ENCODE data around the gene LYPD5.
A peak's percentile ranks its signal among the peaks of the same experiment; 100 is the strongest.
"Not testable (repeated sequence)": the region's sequence is repeated elsewhere in the genome, so short reads cannot be mapped to it uniquely, and the experiment has no call there.

LYPD5 gene

GRCh38 chr19:43777163-43777695 is 25.0 kb downstream of the LYPD5 start:
- no peak for DNase-seq (ENCODE audit: low read depth)

DNA sequence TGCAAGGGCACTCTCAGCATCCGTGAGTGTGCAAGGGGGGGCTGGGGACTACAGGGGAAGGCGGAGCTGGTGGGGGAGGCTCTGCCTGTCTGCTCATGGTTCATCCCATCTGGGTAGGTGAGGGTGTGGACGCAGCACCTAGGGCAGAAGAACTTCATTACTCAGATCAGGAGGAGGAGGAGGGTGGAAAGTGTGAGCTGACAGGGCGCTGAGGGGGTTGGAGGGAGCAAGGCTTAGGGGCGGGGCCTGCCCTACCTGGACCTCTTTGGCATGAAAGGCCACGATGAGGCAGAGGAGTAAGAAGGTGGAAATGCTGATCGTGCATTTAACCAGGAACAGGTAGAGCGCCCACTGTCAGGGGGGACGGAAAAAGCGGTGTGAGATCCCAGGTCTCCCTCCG is 26.0 kb downstream of the LYPD5 start:
- no peak for DNase-seq (ENCODE audit: low read depth)

GRCh38 chr19:43775299-43775890 is 26.9 kb downstream of the LYPD5 start:
- DNase-seq (ENCODE audit: low read depth), result no peak

- not testable (repeated sequence) for DNase-seq (ENCODE audit: low read depth)
Measured at GRCh38 chr19:43774940-43775258, 27.3 kb downstream of the LYPD5 start.

- DNase-seq (ENCODE audit: low read depth), result no peak
Measured at GRCh38 chr19:43774103-43774939, 27.9 kb downstream of the LYPD5 start.

DNA sequence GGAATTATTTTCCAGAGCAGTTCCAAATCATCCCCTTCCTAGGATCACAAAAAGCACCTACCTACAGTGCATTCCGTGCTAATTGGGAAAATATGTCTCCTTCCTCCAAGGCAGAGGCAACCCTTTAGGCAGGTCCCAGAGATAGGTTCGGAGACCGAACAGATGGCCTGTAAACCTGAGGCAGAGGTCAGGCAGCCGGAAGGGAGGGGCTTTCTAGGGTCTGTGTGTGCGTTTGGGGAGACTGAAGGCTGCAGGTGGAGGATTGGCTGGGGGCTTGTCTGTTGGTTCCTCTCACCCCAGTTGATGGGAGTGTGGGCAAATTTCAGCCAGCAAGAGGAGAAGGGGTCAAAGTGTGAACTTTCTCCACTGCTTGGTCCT is 28.5 kb downstream of the LYPD5 start:
- no peak for DNase-seq (ENCODE audit: low read depth)

DNA sequence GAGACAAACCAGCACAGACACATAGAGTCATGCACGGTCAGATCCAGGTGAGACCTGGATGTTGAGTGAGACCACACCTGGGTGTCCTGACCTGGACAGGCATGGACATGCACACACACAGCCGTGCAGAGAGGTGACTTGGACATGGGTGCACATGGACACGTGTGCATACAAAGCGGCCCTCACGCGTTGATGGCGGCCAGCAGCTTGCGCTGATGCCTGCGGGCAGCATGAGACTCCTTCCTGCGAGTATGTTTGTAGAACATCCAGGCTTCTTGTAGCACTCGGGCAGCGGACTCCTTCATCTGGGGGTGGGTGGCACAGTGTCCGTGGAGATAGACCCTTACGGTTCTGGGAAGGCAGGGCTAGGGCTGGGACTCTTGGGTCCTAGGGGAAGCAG is 33.0 kb downstream of the LYPD5 start:
- DNase-seq (ENCODE audit: low read depth), result no peak

- DNase-seq (ENCODE audit: low read depth), result no peak
Measured at GRCh38 chr19:43768273-43769050, 33.8 kb downstream of the LYPD5 start.

GRCh38 chr19:43767818-43768217 is 34.4 kb downstream of the LYPD5 start:
- no peak for DNase-seq (ENCODE audit: low read depth)

- DNase-seq (ENCODE audit: low read depth), result no peak
Measured at GRCh38 chr19:43767316-43767715, 34.9 kb downstream of the LYPD5 start.

- DNase-seq (ENCODE audit: low read depth), result no peak
Measured at GRCh38 chr19:43766755-43767043, 35.5 kb downstream of the LYPD5 start.

GRCh38 chr19:43765109-43765876 is 37.0 kb downstream of the LYPD5 start:
- DNase-seq (ENCODE audit: low read depth), result peak; percentile 61

DNA sequence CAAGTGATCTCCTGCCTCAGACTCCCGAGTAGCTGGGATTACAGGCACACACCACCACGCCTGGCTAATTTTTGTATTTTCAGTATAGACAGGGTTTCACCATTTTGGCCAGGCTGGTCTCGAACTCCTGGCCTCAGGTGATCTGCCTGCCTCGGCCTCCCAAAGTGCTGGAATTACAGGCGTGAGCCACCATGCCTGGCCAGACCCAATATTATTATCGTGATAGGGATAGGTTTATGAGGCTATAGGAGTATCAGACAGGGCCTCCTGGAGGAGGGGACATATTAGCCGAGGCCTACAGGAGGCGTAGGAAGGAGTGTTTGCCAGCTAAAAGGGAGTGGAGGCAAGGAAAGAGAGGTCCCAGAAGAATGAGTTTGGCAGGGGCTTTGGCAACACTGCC is 37.6 kb downstream of the LYPD5 start:
- DNase-seq (ENCODE audit: low read depth), result not testable (repeated sequence)

DNA sequence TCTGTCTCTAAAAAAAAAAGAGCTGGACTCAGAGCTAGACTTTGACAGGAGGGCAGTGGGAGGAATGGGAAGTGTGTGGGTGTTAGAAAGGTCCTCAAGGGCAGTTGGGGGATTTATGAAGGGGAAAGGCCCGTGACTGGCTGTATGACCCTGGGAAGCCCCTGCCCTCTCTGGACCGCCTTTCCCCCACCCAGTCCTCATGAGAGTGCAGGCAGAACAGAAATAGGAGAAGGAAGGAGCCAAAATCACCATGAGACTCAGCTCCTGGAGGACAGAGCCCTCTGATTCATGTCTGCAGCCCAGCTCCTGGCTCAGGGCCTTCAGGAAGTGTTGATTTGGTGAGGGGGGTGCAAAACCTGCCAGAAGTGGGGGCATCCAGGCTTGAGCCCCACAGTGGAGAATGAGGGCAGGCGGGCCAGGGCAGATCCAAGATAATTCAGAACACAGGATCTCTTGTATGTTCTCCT is 38.7 kb downstream of the LYPD5 start:
- no peak for DNase-seq (ENCODE audit: low read depth)

DNA sequence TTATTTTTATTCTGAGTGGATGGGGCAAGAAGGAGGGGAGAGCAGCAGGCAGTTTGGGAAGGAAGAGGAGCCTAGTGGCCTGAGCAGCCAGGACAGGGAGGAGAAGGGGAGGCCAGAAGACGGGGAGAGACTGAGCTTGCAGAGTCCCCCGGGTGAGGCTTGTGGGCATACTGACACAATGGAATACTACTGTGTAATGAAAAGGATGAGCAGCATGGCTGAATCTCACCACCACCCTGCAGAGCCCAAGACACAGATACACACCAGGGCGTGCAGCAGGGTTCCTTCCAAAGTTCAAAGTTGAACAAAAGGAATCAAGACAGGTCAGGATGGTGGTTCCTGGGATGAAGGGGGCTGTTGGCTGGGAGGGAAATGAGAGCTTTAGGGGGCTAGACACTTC is 39.4 kb downstream of the LYPD5 start:
- DNase-seq (ENCODE audit: low read depth), result no peak

GRCh38 chr19:43760941-43761340 is 41.3 kb downstream of the LYPD5 start:
- no peak for DNase-seq (ENCODE audit: low read depth)

- no peak for DNase-seq (ENCODE audit: low read depth)
Measured at GRCh38 chr19:43759515-43759914, 42.7 kb downstream of the LYPD5 start.

GRCh38 chr19:43755256-43755801 is 46.9 kb downstream of the LYPD5 start:
- peak; percentile 62 for DNase-seq (ENCODE audit: low read depth)

DNA sequence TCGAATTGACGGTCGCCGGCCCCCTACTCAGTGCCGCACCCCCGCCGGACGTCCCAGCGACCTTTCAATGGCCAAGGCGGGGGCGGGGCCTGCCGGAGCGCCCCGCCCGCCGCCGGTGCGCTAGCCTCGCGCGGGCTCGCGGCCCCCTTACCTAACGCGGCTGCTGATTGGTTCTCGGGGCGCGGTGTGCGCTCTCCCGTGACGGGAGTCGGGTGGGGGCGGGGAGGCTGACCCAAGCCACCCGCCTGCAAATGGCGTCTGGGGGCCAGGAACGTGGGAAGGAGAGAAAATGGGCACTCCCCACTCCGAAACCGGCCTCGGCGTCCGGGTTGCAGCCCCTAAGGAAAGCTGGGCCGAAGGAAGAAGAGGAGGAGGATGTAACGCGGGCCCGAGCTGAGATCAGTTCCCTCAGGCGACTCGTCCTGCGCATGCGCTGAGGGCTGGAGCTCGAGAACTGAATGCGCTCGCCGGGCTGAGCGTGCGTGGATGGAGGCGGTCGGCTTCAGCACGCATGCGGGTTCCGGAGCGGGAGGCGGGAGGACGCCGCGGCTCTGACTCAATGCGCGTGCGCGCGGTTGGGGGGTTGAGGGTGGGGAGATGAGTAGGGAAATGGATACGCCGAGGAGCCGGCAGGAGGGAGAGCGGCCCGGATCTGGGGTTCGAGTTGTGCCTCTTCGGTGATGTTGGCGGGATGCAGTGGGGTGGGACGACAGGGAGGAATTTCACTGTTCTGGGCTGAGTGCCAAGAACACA is 47.6 kb downstream of the LYPD5 start, which contains the start of gene SMG9:
SMG9 (minus strand) TSS at position 460 of the 753 bp plus-strand sequence. CDS start 4,221 bp downstream, outside the sequence.
- DNase-seq (ENCODE audit: low read depth), result peak; percentile 99

DNA sequence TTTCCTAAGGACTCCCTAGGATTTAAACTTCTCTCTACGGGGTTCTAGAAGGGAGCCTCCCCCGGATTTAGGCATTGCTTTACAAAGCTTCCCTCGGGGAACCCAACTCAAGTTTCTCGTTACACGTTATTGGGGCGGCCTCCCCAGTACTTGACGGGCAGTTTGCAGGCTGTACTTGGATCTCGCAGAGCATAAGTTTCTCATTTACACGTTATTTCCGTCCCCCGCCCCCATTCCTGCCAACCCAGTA is 48.1 kb downstream of the LYPD5 start:
- no peak for DNase-seq (ENCODE audit: low read depth)

DNA sequence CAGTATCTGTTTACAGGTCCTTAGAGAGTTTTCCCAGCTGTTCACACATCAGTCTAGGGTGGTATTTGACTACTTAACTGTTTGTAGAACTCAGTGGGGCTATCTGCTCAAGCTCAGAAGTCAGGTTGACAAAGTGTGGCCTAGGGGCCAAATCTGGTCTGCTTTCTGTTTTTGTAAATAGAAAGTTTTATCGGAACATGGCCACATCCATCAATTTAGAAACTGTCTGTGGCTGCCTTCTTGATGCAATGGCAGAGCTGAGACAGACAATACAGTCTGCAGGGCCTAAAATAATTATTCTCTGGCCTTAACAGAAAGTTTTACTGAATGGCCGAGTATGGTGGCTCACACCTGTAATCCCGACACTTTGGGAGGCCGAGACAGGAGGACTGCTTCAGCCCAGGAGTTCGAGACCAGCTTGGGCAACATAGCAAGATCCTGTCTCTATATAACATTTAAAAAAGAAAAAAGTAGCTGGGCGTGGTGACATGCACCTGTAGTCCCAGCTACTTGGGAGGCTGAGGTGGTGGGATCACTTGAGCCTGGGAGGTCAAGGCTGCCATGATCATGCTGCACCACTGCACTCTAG is 49.9 kb downstream of the LYPD5 start:
- no peak for DNase-seq (ENCODE audit: low read depth)
